Measurements from ENCODE around the gene GSK3B.

Gene GSK3B

DNA sequence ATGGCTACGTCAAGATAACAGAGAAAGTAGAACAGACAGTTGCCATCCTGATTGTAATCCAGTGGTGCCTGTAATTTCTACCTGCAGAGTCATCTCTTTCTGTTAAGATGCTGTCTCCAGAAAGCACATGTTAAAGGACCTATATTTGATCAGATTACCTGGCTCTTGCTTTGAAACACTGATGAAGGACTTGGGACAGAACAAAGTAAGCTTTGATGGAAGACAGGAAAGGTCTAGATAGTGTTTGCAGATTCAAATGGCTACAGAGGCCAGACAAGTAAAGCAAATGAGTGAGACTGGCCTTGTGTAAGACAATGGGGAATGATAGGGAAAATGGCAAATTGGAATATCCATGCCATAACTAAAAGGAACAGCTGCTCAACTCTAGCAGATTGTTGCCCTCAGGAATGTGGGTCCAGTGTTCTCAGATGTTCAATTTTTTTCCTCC, 1.8 kb upstream of the GSK3B start:
- DNase-seq (ENCODE audit: low read depth, low spot score), result no peak

- DNase-seq (ENCODE audit: low read depth, low spot score), result peak; percentile 94
Measured at GRCh38 chr3:120095226-120095978, 1.2 kb upstream of the GSK3B start.

GRCh38 chr3:120094776-120095225, 554 bp upstream of the GSK3B start:
- peak; percentile 100 for DNase-seq (ENCODE audit: low read depth, low spot score)

- DNase-seq (ENCODE audit: low read depth, low spot score), result peak; percentile 44
Measured at GRCh38 chr3:120093119-120093910, 932 bp downstream of the GSK3B start.

DNA sequence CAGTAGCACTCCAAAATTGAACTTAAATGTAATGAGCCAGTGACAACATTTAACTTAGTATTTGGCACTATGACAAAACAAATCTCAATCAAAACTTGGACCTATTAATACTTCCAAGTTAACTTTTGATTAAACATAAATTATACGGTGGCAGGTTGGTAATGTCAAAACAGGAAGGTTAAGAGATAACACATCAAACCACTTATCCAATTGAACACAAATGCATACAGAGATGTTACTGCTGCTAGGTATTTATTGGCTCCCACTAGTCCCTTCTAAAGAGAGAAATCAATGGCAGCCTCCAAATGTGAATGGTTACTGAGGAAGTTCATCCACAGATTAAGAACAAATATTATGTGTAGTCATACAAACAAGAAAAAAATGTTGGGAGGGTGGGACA, 1.8 kb downstream of the GSK3B start:
- DNase-seq (ENCODE audit: low read depth, low spot score), result no peak

- DNase-seq (ENCODE audit: low read depth, low spot score), result no peak
Measured at GRCh38 chr3:120090422-120090821, 3.8 kb downstream of the GSK3B start.

- no peak for DNase-seq (ENCODE audit: low read depth, low spot score)
Measured at GRCh38 chr3:120089089-120089488, 5.2 kb downstream of the GSK3B start.

- no peak for DNase-seq (ENCODE audit: low read depth, low spot score)
Measured at GRCh38 chr3:120088622-120089021, 5.6 kb downstream of the GSK3B start.

GRCh38 chr3:120081719-120082118, 12.5 kb downstream of the GSK3B start:
- no peak for DNase-seq (ENCODE audit: low read depth, low spot score)

- no peak for DNase-seq (ENCODE audit: low read depth, low spot score)
Measured at GRCh38 chr3:120080836-120081235, 13.4 kb downstream of the GSK3B start.

GRCh38 chr3:120077731-120078130, 16.5 kb downstream of the GSK3B start:
- DNase-seq (ENCODE audit: low read depth, low spot score), result no peak

GRCh38 chr3:120072867-120073525, 21.3 kb downstream of the GSK3B start:
- no peak for DNase-seq (ENCODE audit: low read depth, low spot score)

DNA sequence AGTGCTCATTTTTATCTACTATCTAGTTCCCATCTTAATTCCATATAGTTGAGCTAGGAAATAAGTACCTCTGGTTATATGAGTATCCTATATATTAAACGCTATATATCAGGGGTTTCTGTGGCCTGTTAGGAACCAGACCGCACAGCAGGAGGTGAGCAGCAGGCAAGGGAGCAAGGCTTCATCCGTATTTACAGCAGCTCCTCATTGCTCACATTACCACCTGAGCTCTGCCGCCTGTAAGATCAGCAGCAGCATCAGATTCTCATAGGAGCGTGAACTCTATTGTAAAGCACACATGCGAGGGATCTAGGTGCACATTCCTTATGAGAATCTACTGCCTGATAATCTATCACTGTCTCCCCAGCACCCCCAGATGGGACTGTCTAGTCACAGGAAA, 23.0 kb downstream of the GSK3B start:
- DNase-seq (ENCODE audit: low read depth, low spot score), result no peak

DNA sequence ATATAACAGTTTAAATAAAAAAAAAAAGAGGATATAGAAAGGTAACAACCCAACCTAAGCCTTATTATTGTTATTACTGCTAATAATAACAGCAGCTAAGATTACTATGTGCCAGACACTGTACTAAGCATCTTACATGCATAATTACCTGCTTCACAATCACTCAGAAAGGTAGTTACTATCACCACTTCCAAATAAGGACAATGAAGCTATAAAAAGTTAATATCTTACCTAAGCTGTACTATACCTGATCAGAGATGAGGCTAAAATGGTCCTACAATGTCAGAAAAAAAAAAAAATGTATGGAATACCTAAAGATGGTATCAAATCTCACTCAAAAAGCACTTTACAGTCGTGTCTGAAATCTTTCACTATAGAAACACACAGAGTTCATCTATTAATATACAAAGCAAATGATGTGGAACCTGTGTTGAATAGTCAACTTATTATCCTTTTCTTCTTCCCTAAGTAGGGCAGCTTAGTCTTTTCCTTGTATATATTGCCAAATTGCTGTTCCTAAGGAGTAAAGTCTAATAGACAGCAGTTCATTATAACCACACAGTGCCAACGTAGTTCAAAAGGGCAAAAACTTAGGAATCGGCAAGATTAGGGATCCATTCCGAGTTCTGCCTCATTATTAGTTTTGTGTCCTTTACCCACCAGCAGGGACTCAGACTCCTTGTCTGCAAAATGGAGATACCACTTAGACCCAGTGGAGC, 23.8 kb downstream of the GSK3B start:
- DNase-seq (ENCODE audit: low read depth, low spot score), result no peak

DNA sequence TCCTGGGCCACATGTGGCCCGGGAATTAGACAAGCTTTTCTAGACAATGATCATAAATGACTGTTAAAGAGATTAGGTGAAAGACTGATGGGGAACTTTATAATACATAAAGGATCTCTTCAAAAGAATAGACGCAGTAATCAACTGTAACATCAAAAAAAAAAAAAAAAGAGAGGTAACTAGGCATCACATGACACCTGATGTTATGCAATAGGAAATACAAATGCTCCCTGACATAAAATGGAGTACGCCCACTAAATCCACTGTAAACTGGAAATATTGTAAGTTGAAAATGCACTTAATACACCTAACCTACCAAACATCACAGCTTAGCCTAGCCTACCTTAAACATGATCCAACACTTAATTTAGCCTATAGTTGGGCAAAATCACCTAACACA, 27.2 kb downstream of the GSK3B start:
- DNase-seq (ENCODE audit: low read depth, low spot score), result no peak

DNA sequence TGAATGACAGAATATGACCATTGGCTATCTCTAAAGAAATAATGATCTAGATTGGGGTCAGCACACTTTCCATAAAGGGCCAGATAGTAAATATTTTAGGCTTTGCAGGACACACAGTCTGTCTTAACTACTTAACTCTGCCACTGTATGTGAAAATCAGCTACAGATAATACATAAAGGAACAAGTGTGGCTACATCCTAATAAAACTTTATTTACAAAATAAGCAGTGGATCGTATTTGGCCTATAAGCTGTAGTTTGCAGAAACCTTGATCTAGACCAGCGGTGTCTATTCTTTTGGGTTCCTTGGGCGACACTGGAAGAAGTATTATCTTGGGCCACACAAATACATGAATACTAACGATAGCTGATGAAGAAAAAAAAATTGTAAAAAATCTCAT, 27.6 kb downstream of the GSK3B start:
- DNase-seq (ENCODE audit: low read depth, low spot score), result no peak

GRCh38 chr3:120064641-120065040, 29.6 kb downstream of the GSK3B start:
- DNase-seq (ENCODE audit: low read depth, low spot score), result no peak

DNA sequence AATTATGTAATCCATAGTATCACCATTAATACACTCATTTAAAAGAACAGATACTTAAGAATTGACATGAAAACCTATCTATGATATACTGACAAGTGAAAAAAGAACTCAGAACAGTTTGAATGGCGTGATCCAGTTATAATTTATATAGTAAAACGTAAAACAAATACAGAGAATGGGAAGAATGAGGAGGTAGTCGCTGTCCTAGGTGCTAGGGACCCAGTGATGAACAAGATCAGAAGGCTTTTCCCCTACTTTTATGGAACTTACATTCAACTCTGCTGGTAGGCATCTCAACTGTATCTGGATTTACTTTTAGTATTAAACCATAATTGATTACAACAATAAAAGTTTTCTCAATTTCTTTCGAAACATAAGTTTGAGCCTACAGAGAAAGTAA, 31.8 kb downstream of the GSK3B start:
- DNase-seq (ENCODE audit: low read depth, low spot score), result no peak

- DNase-seq (ENCODE audit: low read depth, low spot score), result no peak
Measured at GRCh38 chr3:120059081-120059864, 35.0 kb downstream of the GSK3B start.

GRCh38 chr3:120057626-120058025, 36.6 kb downstream of the GSK3B start:
- no peak for DNase-seq (ENCODE audit: low read depth, low spot score)

- no peak for DNase-seq (ENCODE audit: low read depth, low spot score)
Measured at GRCh38 chr3:120057029-120057428, 37.2 kb downstream of the GSK3B start.
